HG02798 (cell line): ENCODE data around the gene MRTO4.
"Not testable (repeated sequence)": the region's sequence is repeated elsewhere in the genome, so short reads cannot be mapped to it uniquely, and the experiment has no call there.

Experiments used
- ATAC-seq: cut with Tn5 transposase; IDR thresholded peaks from one replicate; pipeline ENCODE4 v1.9.1; 2021; ENCODE audit warnings: mild to moderate bottlenecking; ENCODE audit not compliant: unreplicated experiment, poor library complexity

The MRTO4 gene

GRCh38 chr1:19251305-19252196 is at the start of gene MRTO4, which contains the start of gene EMC1:
TSS of gene MRTO4 (plus strand) at chr1:19251805. CDS start at chr1:19251836, 31 bp downstream.
TSS of gene EMC1 (minus strand) at chr1:19251524. CDS start at chr1:19251509, 15 bp downstream.
- peak; percentile 92 for ATAC-seq

DNA sequence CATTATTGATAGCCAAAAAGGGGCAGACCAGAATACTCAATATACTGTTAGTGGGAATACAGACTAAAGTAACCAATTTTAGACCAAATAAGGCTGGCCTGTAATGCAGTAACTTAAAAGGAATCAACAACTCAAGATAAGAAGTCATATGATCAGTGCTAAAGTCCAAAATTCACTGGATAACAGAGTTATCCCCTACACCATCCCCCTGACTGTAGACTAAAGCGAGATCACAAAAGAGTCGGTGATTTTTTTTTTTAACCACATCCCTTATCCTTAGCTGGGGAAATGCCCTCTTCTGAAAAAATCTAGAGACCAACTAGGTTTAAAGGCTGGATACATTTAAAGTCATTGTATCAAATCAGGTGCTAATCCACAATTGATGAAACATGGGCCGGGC is 49.2 kb upstream of the MRTO4 start:
- ATAC-seq = no peak

DNA sequence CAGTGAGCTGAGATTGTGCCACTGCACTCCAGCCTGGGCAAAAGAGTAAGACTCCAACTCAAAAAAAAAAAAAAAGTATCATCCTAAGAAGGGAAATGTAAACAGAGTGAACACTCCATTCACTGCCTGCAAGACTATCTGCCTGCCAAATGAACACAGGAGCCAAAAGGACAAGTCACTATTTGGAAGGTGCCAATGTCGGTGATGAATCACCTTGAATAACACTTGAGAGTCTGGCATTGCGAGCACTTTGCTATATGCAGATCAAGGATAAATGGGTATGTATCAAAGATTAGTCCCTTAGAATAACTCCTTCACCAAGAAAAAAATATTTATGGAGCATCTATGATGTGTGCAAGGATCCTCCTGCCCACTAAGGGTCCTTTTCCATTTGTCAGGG is 48.2 kb upstream of the MRTO4 start:
- no peak for ATAC-seq

DNA sequence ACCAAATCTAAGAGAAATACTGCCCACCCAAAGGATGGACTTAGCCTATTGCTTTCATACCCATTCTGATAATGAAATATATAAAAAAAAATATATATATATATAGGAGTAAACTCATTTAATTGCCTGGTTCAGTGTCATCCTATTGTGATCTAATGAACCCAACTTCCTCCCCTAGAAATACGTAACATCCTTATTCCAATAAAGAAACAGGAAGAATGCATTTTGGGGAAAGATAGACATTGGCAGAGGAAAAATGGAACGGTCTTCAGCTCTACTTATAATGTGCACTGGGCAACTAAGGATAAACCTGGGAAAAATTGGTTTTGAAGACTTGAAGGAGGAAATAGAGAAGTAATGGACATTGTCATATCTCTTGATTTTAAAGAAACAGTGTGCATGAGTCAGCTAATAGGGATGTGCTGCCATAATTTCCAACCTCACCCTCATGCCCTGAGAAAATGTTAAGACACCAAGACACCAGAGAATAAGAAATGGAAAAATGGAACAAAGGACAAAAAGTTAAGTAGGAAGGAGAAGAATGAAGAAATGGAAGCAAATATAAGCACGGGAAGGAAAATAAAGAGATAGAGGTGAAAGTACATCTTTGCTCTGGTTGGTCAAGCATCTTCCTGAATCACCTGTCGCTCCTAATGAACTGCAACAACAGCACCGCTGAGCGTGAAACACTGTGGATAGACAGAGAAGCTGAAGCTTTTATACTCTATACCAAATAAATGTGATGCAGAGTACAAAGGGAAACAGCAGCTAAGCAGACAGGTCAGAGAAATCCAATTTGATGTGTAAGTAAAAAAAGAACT is 46.9 kb upstream of the MRTO4 start:
- no peak for ATAC-seq

DNA sequence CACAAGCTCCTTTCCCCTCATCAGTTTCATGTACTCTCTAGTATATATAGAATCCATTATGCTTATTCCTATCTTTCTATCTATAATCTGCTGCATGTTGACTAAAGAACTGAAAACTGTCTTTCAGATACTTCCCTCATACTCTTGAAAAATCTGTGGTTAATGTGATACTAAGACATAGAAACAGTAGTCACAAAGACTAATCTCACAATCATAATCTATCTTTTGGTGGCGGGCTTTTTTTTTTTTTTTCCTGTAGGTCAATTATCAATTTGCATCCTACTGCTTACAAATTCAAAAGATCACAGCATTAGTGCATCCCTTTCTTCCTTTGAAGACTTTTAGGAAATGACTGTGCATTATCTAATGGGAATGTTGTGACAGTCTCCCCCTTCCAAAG is 46.2 kb upstream of the MRTO4 start:
- ATAC-seq = no peak

GRCh38 chr1:19205845-19206244 is 45.8 kb upstream of the MRTO4 start:
- no peak for ATAC-seq

DNA sequence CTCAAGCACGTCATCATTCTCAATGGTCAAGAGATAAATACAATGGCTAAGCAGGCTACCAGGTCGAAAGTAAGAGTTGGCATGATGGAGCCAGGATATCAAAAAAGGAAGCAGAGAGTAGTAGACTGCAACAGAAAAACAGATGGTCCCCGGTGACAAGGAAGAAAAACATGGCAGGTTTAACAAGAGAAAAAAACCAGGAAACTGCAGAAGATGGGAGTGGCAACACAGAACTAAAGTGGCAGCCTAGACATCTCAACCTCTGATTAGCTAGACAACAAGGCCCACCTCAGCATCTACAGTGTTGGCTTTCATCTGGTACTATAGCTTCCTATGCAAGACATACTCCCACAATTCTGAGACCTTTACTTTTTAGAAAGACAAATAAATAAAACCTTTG is 44.7 kb upstream of the MRTO4 start:
- no peak for ATAC-seq

DNA sequence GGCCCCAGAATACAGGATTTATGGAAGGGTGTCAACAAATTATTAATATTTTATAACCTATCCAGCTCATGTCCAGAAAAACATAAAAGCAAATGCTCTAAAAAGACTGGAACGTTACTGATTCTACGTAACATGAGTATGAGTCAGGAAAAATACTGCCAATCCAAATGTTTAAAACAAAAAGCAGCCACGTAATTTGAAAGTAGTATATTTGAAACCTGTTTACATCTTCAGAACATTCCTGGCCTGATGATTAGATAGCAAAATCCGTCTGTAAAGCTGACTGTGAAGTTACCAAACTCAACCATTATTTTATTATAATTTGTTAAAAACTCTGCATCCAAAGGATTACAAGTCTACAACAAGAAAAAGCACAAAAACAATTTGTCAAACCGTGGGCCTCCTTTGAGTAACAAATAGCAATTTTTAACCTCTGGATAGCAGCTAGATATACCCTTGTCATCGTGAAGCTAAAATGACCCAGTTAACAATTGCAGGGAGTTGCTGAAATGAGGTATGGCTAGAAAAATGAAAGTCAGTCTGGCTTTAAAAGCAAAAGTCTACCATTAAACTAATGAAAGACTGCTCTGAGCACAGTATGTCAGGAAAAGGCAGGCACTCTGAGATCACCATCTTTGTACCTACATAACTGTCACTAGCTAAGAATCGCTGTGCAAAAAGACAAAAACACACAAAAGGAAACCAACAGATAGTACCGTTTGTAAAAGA is 42.7 kb upstream of the MRTO4 start:
- ATAC-seq = no peak

- peak; percentile 41 for ATAC-seq
Measured at GRCh38 chr1:19209439-19209989, 42.1 kb upstream of the MRTO4 start.

- peak; percentile 94 for ATAC-seq
Measured at GRCh38 chr1:19209990-19210771, 41.4 kb upstream of the MRTO4 start, which contains the start of gene UBR4. TSS of gene UBR4 (minus strand) at chr1:19210266. CDS start at chr1:19210248, 18 bp downstream.

- ATAC-seq = no peak
Measured at GRCh38 chr1:19210772-19211549, 40.6 kb upstream of the MRTO4 start.

DNA sequence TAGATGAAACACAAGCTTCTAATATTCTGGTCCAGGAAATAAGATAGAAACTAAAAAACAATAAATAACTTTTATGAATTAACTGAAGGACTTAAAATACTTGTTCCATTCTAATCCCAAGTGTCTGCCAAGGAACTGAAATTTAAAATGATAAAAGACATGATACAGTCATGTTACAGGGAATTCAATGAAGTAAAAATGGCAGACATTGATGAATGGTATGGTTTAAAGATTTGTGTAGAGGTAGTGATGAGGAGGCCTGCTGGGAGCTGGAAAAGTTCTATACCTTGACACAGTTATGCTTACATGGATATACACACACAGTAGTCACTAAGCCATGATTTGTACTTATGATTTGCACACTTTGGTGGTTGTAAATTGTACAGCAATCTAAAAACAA is 39.4 kb upstream of the MRTO4 start:
- ATAC-seq = no peak

GRCh38 chr1:19213580-19213979 is 38.0 kb upstream of the MRTO4 start:
- no peak for ATAC-seq

- ATAC-seq = not testable (repeated sequence)
Measured at GRCh38 chr1:19216585-19216984, 35.0 kb upstream of the MRTO4 start.

- ATAC-seq = no peak
Measured at GRCh38 chr1:19219451-19219850, 32.2 kb upstream of the MRTO4 start.

GRCh38 chr1:19220080-19220846 is 31.3 kb upstream of the MRTO4 start:
- no peak for ATAC-seq

GRCh38 chr1:19220991-19221390 is 30.6 kb upstream of the MRTO4 start:
- ATAC-seq = no peak

DNA sequence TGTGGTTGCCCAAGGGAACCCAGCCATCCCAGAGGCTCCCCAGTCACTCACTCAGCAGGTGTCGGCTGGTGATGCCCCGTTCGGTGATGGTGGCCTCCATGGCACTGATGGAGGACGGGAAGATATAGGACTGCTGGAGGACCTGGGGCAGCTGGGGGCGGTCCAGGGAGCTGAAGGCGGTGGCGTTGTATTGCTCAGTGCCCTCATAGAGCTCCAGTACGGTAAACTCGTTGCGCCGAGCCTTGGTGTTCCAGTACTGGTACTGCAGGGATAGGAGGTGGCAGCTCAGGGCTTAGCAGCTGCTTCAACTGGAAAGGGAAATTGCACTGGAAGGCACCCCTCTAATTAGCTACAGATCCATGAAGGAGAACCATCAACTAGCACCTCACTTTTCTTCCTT is 29.0 kb upstream of the MRTO4 start:
- no peak for ATAC-seq
